HL-60 (cell line): ENCODE results near the gene HOXA11.

Experiments
- DNase-seq, 2 experiments: peaks; one replicate each; pipeline ENCODE4 v3.0.0-alpha.2; 2010 to 2020; ENCODE audit warnings: low read depth in 1 of 2, low spot score in 1 of 2
- H3K27ac ChIP-seq: fragments of 250-450 bp; sonication (Bioruptor Pico); replicated peaks from 2 replicates; pipeline ENCODE4 v1.5.1; 2020; ENCODE audit warnings: mild to moderate bottlenecking, moderate library complexity
- H3K27me3 ChIP-seq: fragments of 250-450 bp; sonication (Bioruptor Pico); 2 replicates; pipeline ENCODE4 v1.5.1; 2021; ENCODE audit warnings: mild to moderate bottlenecking, moderate library complexity; ENCODE audit not compliant: insufficient read depth, poor library complexity, severe bottlenecking
- H3K4me3 ChIP-seq: replicated peaks from 2 replicates; pipeline ENCODE4 v1.5.1; 2011; ENCODE audit warnings: mild to moderate bottlenecking, control low read depth, low read length; ENCODE audit not compliant: insufficient read depth
- GABPA ChIP-seq: IDR thresholded peaks from 2 replicates; pipeline ENCODE4 v1.6.1; 2012; ENCODE audit warnings: low read depth
- POLR2AphosphoS5 ChIP-seq: IDR thresholded peaks from 2 replicates; pipeline ENCODE4 v1.6.1; 2012; ENCODE audit warnings: low read depth
- REST ChIP-seq: IDR thresholded peaks from 2 replicates; pipeline ENCODE4 v1.6.1; 2012; ENCODE audit warnings: low read depth; ENCODE audit not compliant: insufficient replicate concordance
- SPI1 ChIP-seq: IDR thresholded peaks from 2 replicates; pipeline ENCODE4 v1.6.1; 2012; ENCODE audit warnings: low read depth, mild to moderate bottlenecking, borderline replicate concordance
- TF ChIP-seq, protein P1 (sequence below): IDR thresholded peaks from one replicate; pipeline ENCODE4 v1.5.1; 2011; ENCODE audit warnings: low read length, control low read depth, inconsistent platforms; ENCODE audit not compliant: insufficient read depth

The HOXA11 gene

DNA sequence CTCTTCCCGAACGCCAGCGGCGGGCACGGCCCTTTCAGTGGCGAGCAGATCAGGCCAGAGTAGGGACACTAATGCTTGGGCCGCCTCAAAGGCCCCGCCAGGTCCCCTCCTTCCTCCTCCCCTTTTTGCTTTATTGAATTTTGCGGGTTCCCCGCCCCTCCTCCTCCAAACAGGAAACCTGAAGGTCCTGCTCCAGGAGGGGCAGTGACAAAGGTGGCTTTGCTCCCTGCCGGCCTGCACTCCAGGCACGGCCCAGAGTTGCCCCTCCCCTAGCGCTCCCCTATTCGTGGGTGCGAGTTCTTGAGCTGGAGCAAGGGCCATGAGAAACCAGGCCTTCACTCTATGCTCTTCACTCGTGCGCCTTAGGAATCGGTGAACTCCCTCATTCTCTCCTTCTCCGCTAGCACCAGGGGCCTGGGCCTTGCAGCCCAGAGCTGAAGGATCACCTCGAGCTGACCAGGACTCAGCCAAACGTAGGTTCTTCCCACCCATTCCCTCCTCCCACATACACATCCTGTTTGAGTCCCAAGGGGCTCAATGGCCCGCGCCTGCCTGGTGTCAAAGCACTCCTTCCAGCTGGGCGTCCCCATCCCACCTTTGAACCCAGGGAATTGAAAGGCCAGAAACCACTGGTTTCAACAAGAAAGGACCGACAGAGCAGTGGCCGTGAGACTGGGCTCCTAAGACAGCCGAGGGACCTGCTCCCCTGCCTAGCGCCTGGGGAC lies 36.8 kb downstream of the HOXA11 start:
- Histone ChIP-seq H3K4me3 (no peak overlapping the region), H3K27ac (no peak overlapping the region), H3K27me3 (peaks cover 35% of the 10 kb centered on the region)
- DNase-seq, result no peak
- no peak for TF ChIP-seq REST
- TF ChIP-seq POLR2AphosphoS5, result no peak
- TF ChIP-seq GABPA, result no peak
- TF ChIP-seq, protein P1, sequence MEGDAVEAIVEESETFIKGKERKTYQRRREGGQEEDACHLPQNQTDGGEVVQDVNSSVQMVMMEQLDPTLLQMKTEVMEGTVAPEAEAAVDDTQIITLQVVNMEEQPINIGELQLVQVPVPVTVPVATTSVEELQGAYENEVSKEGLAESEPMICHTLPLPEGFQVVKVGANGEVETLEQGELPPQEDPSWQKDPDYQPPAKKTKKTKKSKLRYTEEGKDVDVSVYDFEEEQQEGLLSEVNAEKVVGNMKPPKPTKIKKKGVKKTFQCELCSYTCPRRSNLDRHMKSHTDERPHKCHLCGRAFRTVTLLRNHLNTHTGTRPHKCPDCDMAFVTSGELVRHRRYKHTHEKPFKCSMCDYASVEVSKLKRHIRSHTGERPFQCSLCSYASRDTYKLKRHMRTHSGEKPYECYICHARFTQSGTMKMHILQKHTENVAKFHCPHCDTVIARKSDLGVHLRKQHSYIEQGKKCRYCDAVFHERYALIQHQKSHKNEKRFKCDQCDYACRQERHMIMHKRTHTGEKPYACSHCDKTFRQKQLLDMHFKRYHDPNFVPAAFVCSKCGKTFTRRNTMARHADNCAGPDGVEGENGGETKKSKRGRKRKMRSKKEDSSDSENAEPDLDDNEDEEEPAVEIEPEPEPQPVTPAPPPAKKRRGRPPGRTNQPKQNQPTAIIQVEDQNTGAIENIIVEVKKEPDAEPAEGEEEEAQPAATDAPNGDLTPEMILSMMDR, result no peak
- TF ChIP-seq SPI1, result no peak

DNA sequence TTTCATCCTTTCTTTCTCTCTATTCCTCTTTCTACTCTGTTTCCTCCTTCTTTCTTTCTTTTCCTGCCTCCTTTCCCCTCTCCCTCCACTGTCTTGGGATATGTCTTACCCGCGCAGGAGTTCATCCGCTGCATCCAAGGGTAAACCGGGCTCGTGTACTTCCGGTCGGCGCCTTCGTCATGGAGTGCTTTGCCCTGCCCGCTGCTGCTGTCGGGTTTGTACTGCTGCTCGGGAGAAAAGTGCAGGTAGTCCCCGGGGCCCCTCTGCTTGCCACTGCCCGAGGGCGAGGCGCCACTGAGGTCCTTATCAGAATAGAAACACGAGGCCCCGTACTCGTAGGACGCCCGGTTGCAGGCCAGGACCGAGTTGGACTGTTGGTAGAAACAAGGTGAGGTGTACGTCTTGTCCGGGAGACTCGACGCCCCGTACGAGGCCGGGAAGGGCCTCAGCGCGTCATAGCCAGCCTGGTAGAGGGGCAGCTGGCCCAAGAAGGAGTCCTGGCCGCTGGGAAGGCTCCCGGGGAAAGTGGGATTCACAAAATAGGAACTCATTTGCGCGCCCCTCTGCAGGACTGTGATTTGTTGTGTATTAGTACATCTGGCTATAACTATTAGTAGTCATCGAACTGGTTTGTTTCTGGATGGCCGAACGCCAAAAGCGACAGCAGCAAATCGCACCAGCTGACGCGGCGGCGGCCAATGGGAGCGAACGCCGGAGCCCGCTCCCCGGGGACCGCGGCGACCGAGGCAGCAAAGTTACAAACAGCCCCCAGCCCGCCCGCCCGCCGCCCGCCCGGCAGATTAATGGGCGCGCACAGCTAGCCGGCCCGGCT lies 37.6 kb downstream of the HOXA11 start, which contains the start of gene HOXA6:
TSS of gene HOXA6 (minus strand) at position 576 of the 832 bp plus-strand sequence. CDS start at position 551, 25 bp downstream.
- TF ChIP-seq REST, result no peak
- Histone ChIP-seq H3K27me3 (peaks cover 28% of the 10 kb centered on the region), H3K27ac (no peak within 1 kb of the TSS), H3K4me3 (no peak within 1 kb of the TSS)
- no peak for DNase-seq

- no peak overlapping the region for H3K4me3 ChIP-seq
- peaks cover 21% of the 10 kb centered on the region for H3K27me3 ChIP-seq
- no peak overlapping the region for H3K27ac ChIP-seq
- no peak for TF ChIP-seq REST
- TF ChIP-seq GABPA, result no peak
- no peak for TF ChIP-seq POLR2AphosphoS5
- no peak for DNase-seq
Measured at GRCh38 chr7:27146491-27147198, 38.4 kb downstream of the HOXA11 start.
